Glutamatergic neuron (in vitro differentiated cells): Measurements from ENCODE around the gene TRNT1. TPM values are rescaled to one million over a fixed set of nuclear protein-coding genes. Genes with fewer than 3 reads are reported as not detected.

Experiments
- DNase-seq: peaks from one replicate; pipeline ENCODE4 v3.0.0; 2022
- H3K27ac Mint-ChIP-seq: one replicate; pipeline ENCODE4 v1.8.0; 2020; ENCODE audit warnings: mild to moderate bottlenecking, mixed read lengths, inconsistent platforms; ENCODE audit not compliant: unreplicated experiment
- H3K27me3 Mint-ChIP-seq: one replicate; pipeline ENCODE4 v1.8.0; 2020; ENCODE audit warnings: mild to moderate bottlenecking, moderate library complexity, mixed read lengths, inconsistent platforms; ENCODE audit not compliant: unreplicated experiment
- H3K36me3 Mint-ChIP-seq: one replicate; pipeline ENCODE4 v1.8.0; 2020; ENCODE audit warnings: mild to moderate bottlenecking, mixed read lengths, inconsistent platforms; ENCODE audit not compliant: unreplicated experiment
- H3K4me1 Mint-ChIP-seq: one replicate; pipeline ENCODE4 v1.8.0; 2020; ENCODE audit warnings: mild to moderate bottlenecking, low read depth, mixed read lengths, inconsistent platforms; ENCODE audit not compliant: unreplicated experiment
- H3K4me3 Mint-ChIP-seq: one replicate; pipeline ENCODE4 v1.8.0; 2020; ENCODE audit warnings: mild to moderate bottlenecking, mixed read lengths, inconsistent platforms; ENCODE audit not compliant: unreplicated experiment
- H3K9me3 Mint-ChIP-seq: one replicate; pipeline ENCODE4 v1.8.0; 2020; ENCODE audit warnings: mild to moderate bottlenecking, moderate library complexity, mixed read lengths, inconsistent platforms; ENCODE audit not compliant: unreplicated experiment
- long read RNA-seq: library from polyadenylated mRNA; unstranded; transcript quantifications from one replicate; pipeline ENCODE4 v2.0.0, GENCODE V29; 2020; ENCODE audit not compliant: unreplicated experiment
- total RNA-seq: library from RNA; stranded (reverse); fragmentation: NEBNext Ultra II Directional; extraction: Animal tissue kit (Norgen Biotek cat#: 25700); gene quantifications from one replicate; pipeline ENCODE4 v1.2.1, GENCODE V29; 2021; ENCODE audit not compliant: unreplicated experiment
- TF ChIP-seq, protein P1 (sequence below): fragments of 200-600 bp; sonication (generic); IDR thresholded peaks from one replicate; pipeline ENCODE4 v1.5.0; 2021; ENCODE audit not compliant: partially characterized antibody, unreplicated experiment

The TRNT1 gene
- 27.3 TPM for total RNA-seq
- long read RNA-seq, transcript TRNT1-201 (8 exons, 2,276 nt) = major isoform, 5 of 17 reads
- long read RNA-seq, partial matches to known transcripts = 4 of 17 reads
- long read RNA-seq, other reads (novel, unspliced or antisense) = 4 of 17 reads

- H3K36me3 Mint-ChIP-seq = no peaks in the 10 kb centered on the region
- TF ChIP-seq, protein P1, sequence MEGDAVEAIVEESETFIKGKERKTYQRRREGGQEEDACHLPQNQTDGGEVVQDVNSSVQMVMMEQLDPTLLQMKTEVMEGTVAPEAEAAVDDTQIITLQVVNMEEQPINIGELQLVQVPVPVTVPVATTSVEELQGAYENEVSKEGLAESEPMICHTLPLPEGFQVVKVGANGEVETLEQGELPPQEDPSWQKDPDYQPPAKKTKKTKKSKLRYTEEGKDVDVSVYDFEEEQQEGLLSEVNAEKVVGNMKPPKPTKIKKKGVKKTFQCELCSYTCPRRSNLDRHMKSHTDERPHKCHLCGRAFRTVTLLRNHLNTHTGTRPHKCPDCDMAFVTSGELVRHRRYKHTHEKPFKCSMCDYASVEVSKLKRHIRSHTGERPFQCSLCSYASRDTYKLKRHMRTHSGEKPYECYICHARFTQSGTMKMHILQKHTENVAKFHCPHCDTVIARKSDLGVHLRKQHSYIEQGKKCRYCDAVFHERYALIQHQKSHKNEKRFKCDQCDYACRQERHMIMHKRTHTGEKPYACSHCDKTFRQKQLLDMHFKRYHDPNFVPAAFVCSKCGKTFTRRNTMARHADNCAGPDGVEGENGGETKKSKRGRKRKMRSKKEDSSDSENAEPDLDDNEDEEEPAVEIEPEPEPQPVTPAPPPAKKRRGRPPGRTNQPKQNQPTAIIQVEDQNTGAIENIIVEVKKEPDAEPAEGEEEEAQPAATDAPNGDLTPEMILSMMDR = no peak
- H3K4me3 Mint-ChIP-seq = peak within 1 kb of the TSS; percentile 95
- peaks cover 12% of the 10 kb centered on the region for H3K27me3 Mint-ChIP-seq
- H3K27ac Mint-ChIP-seq = peak within 1 kb of the TSS; percentile 95
- peak; percentile 98 for DNase-seq
- peaks cover 2% of the 10 kb centered on the region for H3K4me1 Mint-ChIP-seq
- peaks cover 12% of the 10 kb centered on the region for H3K9me3 Mint-ChIP-seq
These were observed at the start of gene TRNT1 for GRCh38 chr3:3126477-3127431. TSS of gene TRNT1 (plus strand) at chr3:3126940. CDS start at chr3:3129041, 2,101 bp downstream.

GRCh38 chr3:3080309-3080708 is 46.4 kb upstream of the TRNT1 start:
- Mint-ChIP-seq H3K36me3 (no peaks in the 10 kb centered on the region), H3K27me3 (no peaks in the 10 kb centered on the region), H3K4me1 (peaks cover 10% of the 10 kb centered on the region), H3K4me3 (no peak overlapping the region), H3K27ac (no peak overlapping the region), H3K9me3 (peaks cover 1% of the 10 kb centered on the region)
- DNase-seq = no peak
- TF ChIP-seq, protein P1 = no peak

- peaks cover 10% of the 10 kb centered on the region for H3K4me1 Mint-ChIP-seq
- H3K27ac Mint-ChIP-seq = no peak overlapping the region
- H3K9me3 Mint-ChIP-seq = peaks cover 1% of the 10 kb centered on the region
- H3K27me3 Mint-ChIP-seq = no peaks in the 10 kb centered on the region
- DNase-seq = no peak
- no peaks in the 10 kb centered on the region for H3K36me3 Mint-ChIP-seq
- TF ChIP-seq, protein P1 = no peak
- H3K4me3 Mint-ChIP-seq = no peak overlapping the region
These were observed 45.1 kb upstream of the TRNT1 start for GRCh38 chr3:3081381-3082233.

GRCh38 chr3:3082234-3082924 is 44.4 kb upstream of the TRNT1 start:
- no peaks in the 10 kb centered on the region for H3K27me3 Mint-ChIP-seq
- TF ChIP-seq, protein P1 = no peak
- H3K4me1 Mint-ChIP-seq = peaks cover 10% of the 10 kb centered on the region
- no peaks in the 10 kb centered on the region for H3K36me3 Mint-ChIP-seq
- H3K4me3 Mint-ChIP-seq = peak overlapping the region; percentile 4
- H3K27ac Mint-ChIP-seq = no peak overlapping the region
- H3K9me3 Mint-ChIP-seq = peaks cover 1% of the 10 kb centered on the region
- DNase-seq = no peak
